GM12864 (cell line): ENCODE measurements around the gene KIAA0586.
"Not testable (repeated sequence)": the region's sequence is repeated elsewhere in the genome, so short reads cannot be mapped to it uniquely, and the experiment has no call there.

Source experiments
- DNase-seq: peaks from one replicate; pipeline ENCODE4 v3.0.0-alpha.2; 2011; ENCODE audit warnings: low read depth
- H3K4me3 ChIP-seq: 2 replicates; pipeline ENCODE4 v1.5.1; 2011; ENCODE audit warnings: mild to moderate bottlenecking, low read depth, low read length, control low read depth
- CTCF ChIP-seq: IDR thresholded peaks from 2 replicates; pipeline ENCODE4 v1.5.1; 2011; ENCODE audit warnings: low read depth, mild to moderate bottlenecking, moderate library complexity, low read length, control low read depth, inconsistent platforms; ENCODE audit errors: missing control alignments

The KIAA0586 gene

GRCh38 chr14:58572473-58572853 is 144.9 kb downstream of the KIAA0586 start:
- no peak for TF ChIP-seq CTCF
- no peak overlapping the region for H3K4me3 ChIP-seq
- DNase-seq, result no peak

DNA sequence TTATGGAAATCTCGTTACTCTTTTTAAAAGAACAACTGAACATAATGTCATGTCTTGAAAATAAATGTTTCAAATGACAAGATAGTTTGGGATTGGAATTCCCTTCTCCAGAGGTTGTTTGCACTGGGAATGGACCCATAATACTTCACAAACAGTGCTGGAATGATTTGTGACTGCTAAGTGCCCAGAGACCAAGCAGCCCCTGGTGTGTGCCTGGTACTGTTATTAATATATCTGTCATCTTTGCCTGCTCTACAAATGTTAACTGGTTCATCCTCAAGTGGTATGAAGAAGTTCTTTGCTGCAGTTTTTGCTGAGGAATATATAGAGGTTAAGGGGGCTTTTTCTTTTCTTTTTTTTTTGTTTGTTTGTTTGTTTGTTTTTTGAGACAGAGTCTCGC is 145.3 kb downstream of the KIAA0586 start:
- DNase-seq, result no peak
- TF ChIP-seq CTCF, result no peak
- no peak overlapping the region for H3K4me3 ChIP-seq

GRCh38 chr14:58574623-58575022 is 147.1 kb downstream of the KIAA0586 start:
- no peak overlapping the region for H3K4me3 ChIP-seq
- peak; percentile 6 for TF ChIP-seq CTCF
- no peak for DNase-seq

- no peak for TF ChIP-seq CTCF
- H3K4me3 ChIP-seq, result no peak overlapping the region
- DNase-seq, result no peak
These were observed 148.4 kb downstream of the KIAA0586 start for GRCh38 chr14:58575956-58576355.

DNA sequence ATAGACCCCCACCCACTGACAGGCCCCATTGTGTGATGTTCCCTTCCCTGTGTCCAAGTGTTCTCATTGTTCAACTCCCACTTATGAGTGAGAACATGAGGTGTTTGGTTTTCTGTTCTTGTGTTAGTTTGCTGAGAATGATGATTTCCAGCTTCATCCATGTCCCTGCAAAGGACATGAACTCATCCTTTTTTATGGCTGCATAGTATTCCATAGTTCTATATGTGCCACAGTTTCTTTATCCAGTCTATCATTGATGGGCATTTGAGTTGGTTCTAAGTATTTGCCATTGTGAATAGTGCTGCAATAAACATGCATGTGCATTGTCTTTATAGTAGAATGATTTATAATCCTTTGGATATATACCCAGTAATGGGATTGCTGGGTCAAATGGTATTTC is 152.5 kb downstream of the KIAA0586 start:
- DNase-seq, H3K4me3 ChIP-seq: not testable (repeated sequence)

GRCh38 chr14:58581389-58581788 is 153.9 kb downstream of the KIAA0586 start:
- not testable (repeated sequence) for DNase-seq, H3K4me3 ChIP-seq

DNA sequence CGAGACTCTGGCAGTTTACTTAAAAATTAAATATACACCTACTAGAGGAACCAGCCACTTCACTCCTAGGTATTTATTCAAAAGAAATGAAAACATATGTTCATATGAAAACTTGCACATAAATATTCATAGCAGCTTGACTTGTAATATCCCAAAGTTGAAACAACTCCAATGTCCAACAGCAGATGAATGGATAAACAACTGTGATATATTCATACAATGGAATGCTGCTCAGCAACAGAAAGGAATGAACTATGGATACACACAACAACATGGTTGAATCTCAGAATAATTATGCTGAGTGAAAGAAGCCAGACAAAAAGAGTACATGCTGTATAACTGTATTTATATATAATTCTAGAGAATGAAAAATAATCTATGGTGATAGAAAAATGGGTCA is 156.9 kb downstream of the KIAA0586 start:
- no peak for DNase-seq
- no peak overlapping the region for H3K4me3 ChIP-seq
- no peak for TF ChIP-seq CTCF

DNA sequence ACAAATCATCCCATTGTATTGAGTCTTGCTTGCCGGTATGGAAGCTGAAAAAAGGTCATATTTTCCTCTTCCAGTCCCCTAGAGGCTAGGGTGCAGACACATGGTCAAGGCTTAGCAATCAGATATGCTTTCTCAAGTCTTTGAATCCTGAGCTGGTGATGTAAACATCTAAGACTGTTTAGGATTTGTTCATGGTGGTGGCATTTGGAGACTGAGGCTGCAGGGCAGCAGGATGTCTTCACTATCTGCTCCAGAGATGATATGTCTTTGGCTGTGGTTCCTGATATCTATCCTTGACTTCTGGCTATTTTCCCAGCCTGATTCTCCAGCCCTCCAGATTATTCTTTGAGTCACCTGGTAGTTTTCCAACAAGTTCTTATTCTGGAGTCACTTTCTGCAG is 159.8 kb downstream of the KIAA0586 start:
- H3K4me3 ChIP-seq, result no peak overlapping the region
- no peak for TF ChIP-seq CTCF
- DNase-seq, result no peak

- H3K4me3 ChIP-seq, DNase-seq: not testable (repeated sequence)
These were observed 160.8 kb downstream of the KIAA0586 start for GRCh38 chr14:58588321-58588720.
